Fibroblast of skin of right quadriceps (primary cell): ENCODE data around the gene SUSD1.
"Not testable (repeated sequence)": the region's sequence is repeated elsewhere in the genome, so short reads cannot be mapped to it uniquely, and the experiment has no call there.

Experiments used
- DNase-seq: peaks from one replicate; pipeline ENCODE4 v3.0.0-alpha.2; 2013

The SUSD1 gene

DNA sequence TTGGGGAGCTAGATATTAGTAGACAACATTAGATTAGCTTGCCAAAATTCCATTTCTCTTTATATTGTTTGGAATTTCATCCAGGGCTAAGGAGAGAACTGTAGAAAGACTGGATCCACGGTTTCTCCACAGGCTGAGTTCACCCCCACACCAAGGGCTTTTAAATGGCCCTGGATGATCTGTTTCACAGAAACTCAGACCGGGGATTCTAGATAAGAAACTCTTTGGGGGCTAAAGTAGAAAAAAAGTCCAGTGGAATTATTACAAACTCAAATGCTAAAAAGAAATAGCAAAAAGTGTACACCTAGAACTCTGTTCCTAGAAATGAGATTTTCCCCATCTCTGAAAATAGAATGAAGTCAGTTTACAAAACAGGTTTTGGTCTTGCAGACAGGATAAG, 80.9 kb downstream of the SUSD1 start:
- no peak for DNase-seq

DNA sequence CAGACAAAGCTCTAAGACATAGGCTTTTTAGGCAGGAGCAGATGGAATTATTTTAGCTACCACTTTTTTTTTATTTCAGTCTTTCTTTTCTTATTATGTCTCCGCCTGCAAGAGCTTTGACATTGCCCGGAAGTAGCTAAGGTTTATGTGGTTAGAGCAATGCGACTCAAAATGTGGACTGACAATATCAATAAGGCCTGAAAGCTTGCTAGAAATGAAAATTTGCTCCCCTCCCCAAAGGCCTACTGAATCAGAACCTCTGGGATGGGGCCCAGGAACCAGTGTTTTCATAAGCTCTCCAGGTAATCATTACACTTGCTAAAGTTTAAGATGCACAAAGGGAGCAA, 81.3 kb downstream of the SUSD1 start:
- DNase-seq: no peak

DNA sequence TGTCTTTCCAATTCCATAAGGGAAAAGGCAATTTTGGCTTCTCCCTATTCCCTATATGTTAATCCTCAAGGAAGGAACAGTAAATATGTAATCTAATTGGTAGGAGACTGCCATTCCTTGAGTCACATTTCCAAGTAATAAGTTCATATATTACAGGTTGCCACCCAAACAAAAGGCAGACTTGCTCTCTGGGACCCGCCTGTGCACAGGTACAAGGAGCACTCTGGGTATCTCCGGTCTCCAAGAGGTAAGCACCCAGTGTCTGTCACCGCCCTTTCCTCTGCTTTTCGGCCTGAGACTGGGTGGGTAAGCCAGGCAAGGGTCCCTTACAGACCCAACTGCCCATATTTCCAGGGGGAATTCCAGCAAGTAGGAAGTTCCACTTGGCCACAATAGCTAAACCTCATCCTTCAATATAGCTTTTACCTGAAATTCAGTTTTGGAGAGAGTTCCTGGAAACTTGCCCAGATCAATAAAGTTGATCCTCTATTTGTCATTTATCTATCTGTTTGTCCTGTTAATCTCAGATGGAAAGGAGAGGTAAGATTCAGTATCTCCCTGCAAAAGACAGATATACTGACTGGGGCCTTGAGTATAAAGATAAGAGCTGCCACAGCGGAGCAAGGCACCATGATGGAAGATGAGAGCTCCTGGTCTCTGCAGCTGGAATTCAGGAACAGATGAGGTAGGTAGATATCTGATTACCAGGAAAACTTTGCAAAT, 81.8 kb downstream of the SUSD1 start:
- DNase-seq: no peak

DNA sequence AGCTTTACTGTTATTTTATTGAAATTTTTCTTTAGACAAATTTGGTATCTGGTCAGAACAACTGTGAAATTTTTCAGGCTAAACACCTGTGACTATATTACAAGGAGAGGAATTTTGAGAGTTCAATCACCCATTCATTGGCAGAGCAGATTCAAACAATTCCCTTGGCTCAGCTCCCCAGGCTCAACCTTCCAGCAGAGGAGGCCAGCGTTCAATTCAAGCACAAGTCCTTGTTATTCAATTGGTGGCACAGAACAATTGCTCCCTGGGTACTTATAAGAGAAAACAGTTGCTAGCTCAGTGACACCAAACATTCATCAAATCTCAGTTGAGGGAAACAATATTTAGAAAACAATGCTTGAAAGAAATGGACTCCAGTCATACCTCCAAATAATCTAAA, 83.3 kb downstream of the SUSD1 start:
- DNase-seq: no peak

DNA sequence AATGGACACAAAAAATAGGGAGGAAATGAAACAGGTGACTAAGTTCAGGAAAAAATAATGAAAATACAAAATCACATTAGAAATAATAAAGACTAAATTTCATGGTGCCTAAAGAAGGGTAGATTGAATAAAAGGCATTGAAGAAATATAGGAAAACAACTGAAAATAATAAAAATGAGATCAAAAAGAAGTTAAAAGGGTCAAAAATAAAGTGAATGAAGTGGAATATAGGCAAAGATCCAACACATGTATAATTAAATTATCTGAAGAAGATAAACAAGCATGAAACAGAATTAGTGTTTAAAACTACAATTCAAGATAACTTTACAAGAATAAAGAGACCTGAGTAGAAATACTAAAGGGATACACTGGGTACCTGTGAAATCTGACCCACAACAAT, 87.6 kb downstream of the SUSD1 start:
- DNase-seq: no peak

DNA sequence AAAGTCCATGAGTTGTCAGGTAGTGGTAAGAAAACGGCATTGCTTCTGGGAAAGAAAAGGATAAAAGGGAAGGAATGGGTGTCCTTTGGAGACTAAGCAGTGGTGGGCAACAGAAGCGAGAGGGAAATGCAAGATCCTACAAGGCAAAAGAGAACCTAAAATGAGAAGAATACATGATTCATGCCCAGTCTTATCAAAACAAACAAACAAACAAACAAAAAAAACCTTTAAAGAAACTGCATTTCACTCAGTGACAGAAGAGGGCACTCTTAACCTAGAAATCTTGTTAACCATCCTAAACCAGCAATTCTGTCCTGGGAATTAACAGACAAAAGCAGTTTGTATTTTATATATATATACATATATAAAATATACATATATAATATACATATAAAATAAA, 88.5 kb downstream of the SUSD1 start:
- no peak for DNase-seq

DNA sequence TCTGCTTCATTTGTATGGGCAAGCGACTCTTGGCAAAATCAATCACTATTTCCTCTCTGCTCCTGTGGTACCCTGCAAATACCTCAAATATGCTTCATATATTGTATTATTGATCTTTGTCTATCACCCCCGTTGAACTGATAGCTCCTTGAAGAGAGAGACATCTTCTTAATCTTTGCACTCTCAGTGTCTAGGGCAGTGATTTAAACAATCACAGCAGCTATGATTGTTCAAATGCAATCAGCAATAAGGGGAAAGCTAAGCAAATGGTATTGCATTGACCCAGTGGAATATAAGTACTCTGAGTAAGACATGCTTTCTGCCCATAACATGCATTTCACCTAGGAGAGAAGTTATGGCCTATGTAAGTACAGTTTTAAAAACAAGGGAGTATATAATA, 90.2 kb downstream of the SUSD1 start:
- DNase-seq: no peak

DNA sequence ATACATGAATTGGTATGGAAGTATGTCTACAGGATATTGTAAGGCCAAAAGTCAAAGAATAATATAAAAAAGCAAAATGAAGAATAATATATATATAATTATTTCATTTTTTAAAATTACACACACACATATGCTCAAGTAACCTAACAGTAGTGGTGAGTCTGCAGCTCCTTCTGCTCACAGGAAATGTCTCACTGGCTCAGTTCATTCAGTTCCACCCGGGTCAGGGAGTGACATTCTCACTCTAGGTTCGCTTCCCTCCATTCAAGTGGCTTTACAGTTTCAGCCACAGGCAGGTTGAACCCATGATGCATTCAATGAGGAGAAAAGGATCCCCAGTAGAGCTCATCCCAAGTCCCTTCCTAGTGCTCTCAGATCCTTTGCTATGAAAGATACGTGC, 90.8 kb downstream of the SUSD1 start:
- DNase-seq: no peak

DNA sequence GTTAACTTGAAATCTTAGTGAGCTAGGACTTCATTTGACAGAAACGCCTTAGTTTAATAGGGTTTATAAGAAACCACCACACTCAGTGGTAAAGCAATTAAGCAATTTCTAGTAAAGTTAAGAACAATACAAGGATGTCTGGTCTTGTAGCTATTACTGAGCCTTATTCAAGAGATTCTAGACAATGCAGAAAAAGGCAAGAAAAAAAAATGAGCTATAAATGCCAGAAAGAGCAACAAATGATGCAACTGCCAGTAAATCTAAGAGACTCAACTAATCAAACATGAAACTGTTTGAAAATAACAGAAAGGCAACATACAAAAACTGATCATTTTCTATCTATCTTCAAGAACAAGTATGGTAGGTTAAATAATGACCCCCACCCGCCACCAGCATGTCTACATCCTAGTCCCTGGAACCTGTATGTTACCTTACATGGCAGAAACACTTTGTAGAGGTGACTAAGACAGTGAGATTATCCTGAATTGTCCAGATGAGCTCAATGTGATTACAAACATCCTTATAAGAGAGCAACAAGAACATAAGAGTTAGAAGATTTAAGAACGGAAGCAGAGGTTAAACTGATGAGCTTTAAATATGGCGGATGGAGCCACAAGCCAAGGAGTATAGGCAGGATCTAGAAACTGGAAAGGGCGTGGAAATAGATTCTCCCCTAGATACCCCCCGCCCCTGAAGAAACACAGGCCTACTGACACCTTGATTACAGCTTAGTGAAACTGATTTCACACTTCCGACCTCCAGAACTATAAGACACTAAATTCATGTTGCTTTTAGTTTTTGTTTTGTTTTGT, 93.0 kb downstream of the SUSD1 start:
- DNase-seq: no peak

DNA sequence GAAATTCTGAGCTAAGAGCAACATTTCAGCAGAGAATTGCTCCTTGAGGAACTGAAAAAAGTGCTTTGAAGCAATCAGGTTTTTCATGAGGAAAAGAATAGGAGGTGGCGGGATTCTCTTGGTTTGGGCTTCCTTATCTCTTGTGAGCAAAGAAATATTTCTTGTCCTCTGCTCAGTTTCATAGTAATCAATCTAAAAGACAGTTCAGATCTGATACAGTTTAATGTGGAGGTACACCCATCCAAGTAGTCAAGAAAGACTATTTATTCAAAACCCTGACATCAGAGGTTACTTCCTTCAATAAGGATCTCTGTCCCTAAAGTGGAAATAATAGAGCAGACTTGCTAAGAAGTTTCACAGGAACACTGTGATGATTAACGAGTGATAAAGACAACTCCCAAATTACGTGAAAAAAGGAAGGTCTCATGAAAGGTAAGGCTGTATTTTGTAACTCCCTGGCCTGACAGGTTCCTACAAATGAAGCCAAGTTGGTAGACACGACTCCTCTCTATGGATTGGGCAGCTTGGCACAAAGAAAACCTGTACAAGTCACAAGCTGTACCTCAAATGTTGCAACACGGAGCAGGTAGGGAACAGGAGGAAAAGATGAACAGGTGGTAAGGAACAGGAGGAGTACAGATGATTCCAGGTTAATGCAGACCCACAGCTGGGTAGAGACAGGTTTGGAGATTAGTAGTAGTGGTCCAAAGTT, 94.1 kb downstream of the SUSD1 start:
- DNase-seq: no peak

DNA sequence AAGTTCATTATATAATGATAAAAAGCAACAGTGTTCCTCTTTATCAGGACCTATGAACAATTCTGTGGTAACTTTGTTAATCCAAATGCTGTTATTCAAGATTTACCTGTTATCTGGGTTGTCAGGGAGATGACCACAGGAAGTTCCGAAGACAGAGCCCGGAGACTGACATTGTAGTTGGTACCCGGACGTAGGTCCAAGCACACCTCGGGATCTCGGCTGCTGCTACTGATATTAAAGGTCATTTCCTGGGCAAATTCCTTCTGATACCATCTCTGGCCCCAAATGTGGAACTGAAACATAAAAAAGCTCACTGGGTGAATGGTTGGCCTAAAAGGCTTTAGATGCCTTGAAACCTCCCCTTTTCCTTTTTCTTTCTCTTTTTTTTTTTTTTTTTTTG, 96.7 kb downstream of the SUSD1 start:
- no peak for DNase-seq

DNA sequence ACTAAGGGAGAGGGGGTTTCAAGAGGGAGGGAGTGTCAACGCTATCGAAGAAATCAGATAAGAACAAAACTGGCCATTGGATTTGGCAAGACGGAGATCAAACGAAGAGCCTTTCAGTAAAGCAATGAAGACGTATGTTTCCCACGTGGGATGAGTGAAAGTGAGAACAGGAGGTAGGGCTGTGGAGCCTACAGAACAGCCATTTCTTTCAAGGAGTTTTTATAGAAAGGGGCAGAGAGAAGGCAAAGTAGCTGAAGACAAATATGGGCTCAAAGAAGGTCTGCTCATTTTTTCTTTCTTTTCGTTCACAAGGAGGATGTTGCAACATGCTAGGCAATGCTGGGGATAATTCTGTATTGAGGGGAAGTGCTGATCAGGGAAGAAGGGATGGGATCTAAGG, 98.3 kb downstream of the SUSD1 start:
- DNase-seq: no peak

DNA sequence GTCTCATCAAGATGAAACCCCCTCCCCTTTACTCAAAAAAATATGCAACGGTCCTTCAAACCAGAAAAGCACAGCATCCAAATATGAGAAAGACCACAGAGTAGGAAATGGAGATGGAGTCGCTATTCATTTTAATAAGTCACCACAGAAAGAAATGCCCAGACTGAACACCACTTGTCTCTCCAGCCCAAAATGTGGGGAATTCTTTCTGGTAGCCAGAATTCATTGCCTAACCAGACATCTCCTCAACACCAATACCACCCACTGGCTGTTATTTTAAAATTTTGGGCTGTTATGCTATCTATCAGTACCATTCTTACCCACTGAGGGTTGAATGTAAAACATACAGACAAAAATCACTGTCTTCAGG, 100.1 kb downstream of the SUSD1 start:
- DNase-seq: no peak

DNA sequence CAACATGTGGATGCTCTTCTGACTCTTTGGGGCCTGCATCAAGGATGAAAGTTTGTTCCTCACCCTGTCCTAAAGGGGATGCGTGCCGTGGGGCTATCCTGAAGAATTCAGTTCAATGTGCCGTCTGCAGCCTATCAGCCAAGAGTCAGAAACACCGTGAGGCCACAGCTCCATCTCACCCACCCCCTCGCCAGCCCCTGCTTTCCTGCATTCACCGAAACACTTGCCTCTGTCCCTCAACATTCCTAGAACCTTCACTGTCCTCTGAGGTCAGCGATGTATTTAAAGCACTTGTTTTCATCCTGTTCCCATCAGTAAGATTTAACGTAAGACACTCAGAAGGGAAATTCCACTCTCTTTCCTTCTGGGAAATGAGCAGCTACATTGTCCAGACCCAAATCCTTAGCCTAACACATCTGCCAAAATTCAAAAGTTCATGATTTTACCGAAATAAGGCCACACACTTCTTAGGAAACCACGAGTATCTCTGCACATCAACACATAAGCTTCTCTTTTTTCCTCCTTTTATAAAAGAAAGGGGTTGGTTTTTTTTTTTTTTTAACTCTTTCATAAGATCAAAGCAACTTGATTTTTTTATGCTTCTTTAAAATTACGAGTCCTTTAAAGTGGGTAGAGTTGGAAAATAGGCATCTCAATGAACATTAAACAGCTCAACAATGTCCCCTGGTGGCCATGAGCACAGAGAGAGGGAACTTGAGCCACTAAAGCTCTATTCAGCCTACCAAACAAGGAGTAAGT, 100.7 kb downstream of the SUSD1 start:
- DNase-seq: peak; percentile 98

DNA sequence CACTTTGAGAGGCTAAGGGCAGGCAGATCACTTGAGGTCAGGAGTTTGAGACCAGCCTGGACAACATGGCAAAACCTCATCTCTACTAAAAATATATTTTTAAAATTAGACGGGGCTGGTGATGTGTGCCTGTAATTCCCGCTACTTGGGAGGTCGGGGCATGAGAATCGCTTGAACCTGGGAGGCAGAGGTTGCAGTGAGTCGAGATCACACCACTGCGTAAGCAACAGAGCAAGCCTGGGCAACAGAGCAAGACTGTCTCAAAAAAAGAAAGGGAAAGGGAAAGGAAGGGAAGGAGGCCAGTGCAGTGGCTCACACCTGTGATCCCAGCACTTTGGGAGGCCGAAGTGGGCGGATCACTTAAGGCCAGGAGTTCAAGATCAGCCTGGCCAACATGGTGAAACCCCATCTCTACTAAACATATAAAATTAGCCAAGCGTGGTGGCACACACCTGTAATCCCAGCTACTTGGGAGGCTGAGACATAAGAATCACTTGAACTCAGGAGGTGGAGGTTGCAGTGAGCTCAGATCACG, 101.4 kb downstream of the SUSD1 start:
- DNase-seq: not testable (repeated sequence)

DNA sequence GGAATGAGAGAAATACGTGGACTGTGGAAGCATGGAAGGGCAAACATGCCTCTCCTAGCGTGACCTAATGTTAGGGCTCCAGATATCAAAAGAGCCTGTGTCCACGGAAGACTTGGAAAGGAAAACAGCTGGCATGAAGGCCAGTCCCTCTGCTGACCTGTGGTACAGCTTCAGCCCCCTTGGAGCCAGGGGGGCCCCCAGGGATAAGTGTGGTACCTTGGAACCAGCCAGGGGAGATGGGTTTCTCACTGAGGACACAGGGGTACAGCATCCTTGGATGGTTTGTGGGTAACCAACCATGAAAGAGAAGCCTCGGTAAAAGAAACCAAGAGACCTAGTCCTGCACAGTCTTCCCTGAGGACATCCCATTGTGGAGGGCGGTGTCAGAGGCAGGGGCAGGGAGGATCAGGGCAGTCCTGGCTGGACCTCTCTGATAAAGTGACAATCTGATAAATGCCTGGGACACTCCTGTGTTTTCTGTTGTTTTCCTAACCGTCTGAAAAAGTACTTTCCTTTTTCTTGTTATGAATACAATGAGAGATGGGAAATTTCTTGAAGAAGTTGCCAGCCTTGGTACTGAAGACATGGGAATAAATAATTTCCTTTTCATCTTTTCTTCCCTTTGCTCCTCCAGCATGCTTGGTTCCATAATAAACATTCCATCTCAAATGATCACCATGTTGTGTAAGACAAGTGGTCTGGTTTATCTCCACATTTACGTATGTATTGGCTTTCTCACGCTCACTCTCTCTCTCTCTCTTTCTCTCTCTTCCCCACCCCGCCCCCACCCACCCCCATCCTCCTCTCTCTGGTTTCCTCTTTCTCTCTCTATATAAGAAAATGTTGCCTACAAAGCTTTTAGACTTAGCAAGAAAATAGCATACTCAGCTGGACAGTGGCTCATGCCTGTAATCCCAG, 102.1 kb downstream of the SUSD1 start:
- peak; percentile 96 for DNase-seq

DNA sequence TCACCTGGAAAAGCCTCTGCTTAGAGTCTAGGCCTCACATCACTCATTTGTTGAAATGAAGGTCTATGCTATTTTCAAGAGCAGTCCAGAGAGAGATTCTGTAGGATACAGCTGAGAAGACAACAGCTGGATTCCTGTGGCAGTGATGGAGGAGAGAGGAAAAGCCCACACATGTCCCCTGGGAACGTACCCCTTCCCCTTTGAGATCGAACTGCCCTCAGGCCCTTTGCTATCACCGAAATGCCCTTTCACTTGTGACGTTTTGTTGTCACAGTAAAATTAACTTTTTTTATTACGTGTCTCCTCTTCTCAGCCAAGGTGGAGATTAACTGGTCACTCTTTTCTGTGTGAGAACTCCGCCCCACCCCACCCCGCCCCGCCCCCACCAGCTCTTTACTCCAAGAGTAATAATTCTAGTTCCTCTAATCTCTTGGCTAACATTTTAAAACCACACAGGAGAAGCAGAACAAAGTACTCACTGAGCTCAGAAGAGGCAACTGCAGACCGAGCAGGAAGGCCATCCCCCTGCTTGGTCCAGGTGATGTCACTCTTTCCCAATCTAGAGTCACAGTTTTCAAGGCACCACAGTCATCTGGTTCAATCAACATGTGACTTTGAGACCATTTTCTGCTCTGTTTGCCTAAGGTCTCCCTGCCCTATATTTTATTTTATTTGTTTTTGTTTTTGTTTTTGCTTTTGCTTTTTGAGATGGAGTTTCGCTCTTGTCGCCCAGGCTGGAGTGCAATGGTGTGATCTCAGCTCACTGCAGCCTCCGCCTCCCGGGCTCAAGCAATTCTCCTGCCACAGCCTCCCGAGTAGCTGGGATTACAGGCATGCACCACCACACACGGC, 105.6 kb downstream of the SUSD1 start:
- DNase-seq: no peak

DNA sequence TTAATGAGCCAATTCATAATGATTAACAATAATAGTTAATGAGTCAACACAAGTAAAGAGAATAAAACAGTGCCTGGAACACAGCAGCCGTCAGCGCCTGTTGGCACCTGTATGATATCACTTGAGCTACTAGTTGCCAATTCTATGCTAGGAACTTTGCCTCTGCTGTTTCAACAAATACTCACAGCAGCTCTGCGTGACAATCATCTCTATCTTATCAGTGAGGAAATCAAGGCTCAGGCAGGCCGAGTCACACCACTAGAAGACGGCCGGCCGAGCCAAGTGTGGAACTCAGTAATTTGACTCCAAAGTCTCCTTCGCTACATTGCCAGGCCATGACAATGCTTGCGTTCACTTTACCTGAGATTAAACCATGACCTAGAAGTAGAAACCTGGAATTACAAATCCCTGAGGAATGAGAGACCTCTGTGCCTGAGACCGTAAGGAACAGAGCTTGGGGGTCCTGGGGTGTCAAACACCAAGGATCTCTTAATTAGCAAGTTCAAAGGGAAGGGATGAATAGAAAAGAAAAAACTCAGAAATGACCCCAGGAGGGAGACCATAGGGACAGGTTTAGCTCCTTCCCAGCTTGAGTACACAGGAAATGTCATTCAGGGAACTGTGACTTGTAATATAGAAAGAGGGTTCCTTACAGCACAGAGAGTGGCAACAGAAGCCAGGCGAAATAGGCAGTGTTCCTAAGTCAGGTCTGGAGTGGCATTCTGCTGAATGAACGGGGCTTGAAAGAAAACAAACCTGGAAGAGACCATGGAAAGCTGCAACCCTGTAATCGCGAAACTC, 109.1 kb downstream of the SUSD1 start:
- peak; percentile 87 for DNase-seq

DNA sequence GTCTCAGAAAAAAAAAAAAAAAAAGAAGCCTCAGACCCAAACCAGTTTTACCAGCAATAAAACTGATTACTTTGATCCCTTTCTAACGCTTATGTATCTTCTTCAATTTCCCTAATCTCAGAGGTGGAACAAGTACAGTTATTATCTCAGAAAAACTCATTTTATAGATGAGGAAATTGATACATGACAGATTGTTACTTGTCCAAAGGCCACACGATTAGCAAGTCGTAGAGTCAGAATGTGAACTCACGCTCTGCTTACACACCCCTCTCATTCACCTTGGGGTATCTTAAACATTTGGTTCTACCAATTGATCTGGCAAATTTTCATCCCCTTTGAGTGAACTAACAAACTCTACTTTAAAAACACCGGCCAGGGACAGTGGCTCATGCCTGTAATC, 110.2 kb downstream of the SUSD1 start:
- DNase-seq: no peak

DNA sequence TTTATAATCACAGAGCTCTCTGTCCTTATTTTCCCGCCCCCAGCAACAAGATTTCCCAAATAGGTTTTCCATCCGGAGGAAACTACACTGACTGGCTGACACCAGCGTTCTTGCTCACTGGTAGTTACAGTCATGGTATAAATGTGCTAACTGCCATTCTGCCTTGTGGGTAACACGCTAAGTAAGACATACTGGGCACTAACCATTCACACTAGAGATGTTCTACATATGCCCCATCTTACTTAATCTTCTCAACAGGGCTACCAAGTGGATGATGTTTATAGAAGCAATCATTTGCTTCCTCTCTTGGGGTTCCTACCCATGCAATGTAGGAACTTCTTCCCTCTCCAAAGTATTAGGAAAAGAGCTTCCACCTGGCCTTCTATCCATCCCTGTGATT, 111.5 kb downstream of the SUSD1 start:
- DNase-seq: no peak
